Kidney (tissue), 14 donors: ENCODE data around the gene TNS3. TPM values are rescaled to one million over a fixed set of nuclear protein-coding genes. Genes with fewer than 3 reads are reported as not detected.
A peak's percentile ranks its signal among the peaks of the same experiment; 100 is the strongest.

ENCODE experiments used
- DNase-seq, 5 donors: peaks; one replicate each; pipeline ENCODE4 v3.0.0-alpha.2; 2013 to 2020
- FAIRE-seq: peaks from 2 replicates; lab custom pipeline; 2012; peaks lifted over from hg19 to GRCh38; lab: Jason Lieb, UNC
- H3K27ac ChIP-seq, 2 donors: one replicate each; pipeline ENCODE4 v1.7.0; 2013; ENCODE audit warnings: low read depth in 2 of 2, low read length in 2 of 2, inconsistent platforms in 1 of 2
- H3K27me3 ChIP-seq: one replicate; pipeline ENCODE4 v1.7.1; 2013; ENCODE audit warnings: low read length, inconsistent platforms; ENCODE audit not compliant: control insufficient read depth, insufficient read depth
- H3K36me3 ChIP-seq, 3 donors: one replicate each; pipeline versions ENCODE4 v1.7.0 to v1.7.1; 2013; ENCODE audit warnings: low read length in 3 of 3, control low read depth in 1 of 3, inconsistent platforms in 1 of 3; ENCODE audit not compliant: insufficient read depth in 3 of 3, control insufficient read depth in 2 of 3
- H3K4me1 ChIP-seq, 3 donors: one replicate each; pipeline versions ENCODE4 v1.7.0 to v1.7.1; 2013; ENCODE audit warnings: low read length in 3 of 3, inconsistent platforms in 1 of 3, low read depth in 1 of 3; ENCODE audit not compliant: control insufficient read depth in 2 of 3, insufficient read depth in 2 of 3
- H3K4me3 ChIP-seq, 3 donors: one replicate each; pipeline versions ENCODE4 v1.7.0 to v1.8.1; 2013; ENCODE audit warnings: low read length in 3 of 3, control low read depth in 1 of 3, inconsistent platforms in 1 of 3
- H3K9ac ChIP-seq, 3 donors: one replicate each; pipeline versions ENCODE4 v1.7.0 to v1.7.1; 2013; ENCODE audit warnings: low read length in 3 of 3, control low read depth in 1 of 3, inconsistent platforms in 1 of 3
- H3K9me3 ChIP-seq, 3 donors: one replicate each; pipeline versions ENCODE4 v1.7.0 to v1.7.1; 2013; ENCODE audit warnings: low read length in 3 of 3, control low read depth in 1 of 3, inconsistent platforms in 1 of 3; ENCODE audit not compliant: control insufficient read depth in 2 of 3, insufficient read depth in 1 of 3
- intact Hi-C: fragments of 100-400 bp; cut with DNase I; formaldehyde crosslinking; loops from one replicate; pipeline ENCODE4 v1.11.1; 2022
- polyA plus RNA-seq: library from polyadenylated mRNA; stranded (reverse); fragments of 350-450 nt; fragmentation: Illumina TruSeq; extraction: RNeasy Lipid Tissue Mini Kit (QIAGEN cat#74804); gene quantifications from one replicate; pipeline ENCODE4 v1.2.3, GENCODE V29; 2014; ENCODE audit warnings: low read depth, low replicate concordance; ENCODE audit not compliant: insufficient read depth
- total RNA-seq: library from RNA; stranded (reverse); fragmentation: NEBNext Ultra II Directional; extraction: Animal tissue kit (Norgen Biotek cat#: 25700); gene quantifications from one replicate; pipeline ENCODE4 v1.2.1, GENCODE V29; 2021
- TF ChIP-seq, protein P1 (sequence below): IDR thresholded peaks from 3 replicates; pipeline ENCODE4 v1.5.1; 2012; ENCODE audit warnings: mild to moderate bottlenecking, moderate library complexity, borderline replicate concordance; ENCODE audit not compliant: insufficient read depth; ENCODE audit errors: extremely low read depth
- donor health status: control.
- donor health status: control.
- donor health status: control.
- donor health status: control.
- donor health status: control.
- donor health status: DM: yes; HTN: yes; CAD: no.
- donor health status: Normal renal cell carcinoma (clear cell type).

TNS3 gene
- total and polyA plus RNA-seq, 2 donors from 2014 or later = 38.4 to 198 TPM

DNA sequence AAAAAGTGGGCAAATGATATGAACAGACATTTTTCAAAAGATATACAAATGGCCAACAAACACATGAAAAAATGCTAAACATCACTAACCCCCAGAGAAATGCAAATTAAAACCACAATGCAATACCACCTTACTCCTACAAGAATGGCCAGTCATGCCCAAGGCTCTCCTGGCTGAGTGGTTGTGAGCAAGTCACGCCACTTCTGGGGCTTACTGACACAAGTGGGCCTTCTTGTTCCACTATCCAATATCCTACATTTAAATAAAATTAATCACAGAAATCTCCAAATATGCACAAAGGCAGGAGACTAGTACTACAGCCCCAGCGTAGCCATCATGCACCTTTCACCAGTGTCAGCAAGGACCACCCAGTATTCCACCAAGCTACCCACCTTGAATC, 181.9 kb downstream of the TNS3 start:
- Histone ChIP-seq H3K9me3 (no peaks in the 10 kb centered on the region), H3K4me3 (no peak overlapping the region), H3K27me3 (no peaks in the 10 kb centered on the region), H3K27ac (no peak overlapping the region), H3K4me1 (peaks cover 0 to 11% (median 4%) of the 10 kb centered on the region in 3 donors), H3K36me3 (peaks cover 5 to 50% (median 25%) of the 10 kb centered on the region in 3 donors), H3K9ac (no peak overlapping the region)
- DNase-seq = no peak
- TF ChIP-seq, protein P1, sequence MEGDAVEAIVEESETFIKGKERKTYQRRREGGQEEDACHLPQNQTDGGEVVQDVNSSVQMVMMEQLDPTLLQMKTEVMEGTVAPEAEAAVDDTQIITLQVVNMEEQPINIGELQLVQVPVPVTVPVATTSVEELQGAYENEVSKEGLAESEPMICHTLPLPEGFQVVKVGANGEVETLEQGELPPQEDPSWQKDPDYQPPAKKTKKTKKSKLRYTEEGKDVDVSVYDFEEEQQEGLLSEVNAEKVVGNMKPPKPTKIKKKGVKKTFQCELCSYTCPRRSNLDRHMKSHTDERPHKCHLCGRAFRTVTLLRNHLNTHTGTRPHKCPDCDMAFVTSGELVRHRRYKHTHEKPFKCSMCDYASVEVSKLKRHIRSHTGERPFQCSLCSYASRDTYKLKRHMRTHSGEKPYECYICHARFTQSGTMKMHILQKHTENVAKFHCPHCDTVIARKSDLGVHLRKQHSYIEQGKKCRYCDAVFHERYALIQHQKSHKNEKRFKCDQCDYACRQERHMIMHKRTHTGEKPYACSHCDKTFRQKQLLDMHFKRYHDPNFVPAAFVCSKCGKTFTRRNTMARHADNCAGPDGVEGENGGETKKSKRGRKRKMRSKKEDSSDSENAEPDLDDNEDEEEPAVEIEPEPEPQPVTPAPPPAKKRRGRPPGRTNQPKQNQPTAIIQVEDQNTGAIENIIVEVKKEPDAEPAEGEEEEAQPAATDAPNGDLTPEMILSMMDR = no peak
- no peak for FAIRE-seq
- intact Hi-C loops = no loop called here

DNA sequence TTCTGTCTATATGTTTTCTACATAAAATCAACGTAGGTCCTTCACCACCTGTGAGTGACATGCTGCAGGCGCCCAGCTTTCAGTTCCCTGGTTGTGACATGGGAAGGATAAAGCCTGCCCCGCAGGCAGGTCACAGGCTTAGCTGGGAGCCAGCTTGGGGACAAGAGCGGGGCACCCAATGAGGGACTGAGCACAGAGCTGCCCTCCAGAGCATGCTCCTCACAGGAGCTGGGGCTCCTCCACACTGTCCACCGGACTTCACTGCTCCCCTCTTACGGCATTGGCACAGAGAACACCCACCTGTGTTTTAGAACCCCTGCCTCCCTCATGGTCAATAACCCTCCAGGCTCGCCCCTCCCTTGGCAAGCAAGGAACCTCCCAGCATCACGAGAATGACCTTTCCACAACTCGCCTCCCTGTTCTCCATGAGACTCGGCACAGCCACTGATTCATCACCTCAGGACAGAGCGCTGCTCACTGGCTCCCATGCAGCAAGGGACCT, 187.1 kb downstream of the TNS3 start:
- no peak overlapping the region for H3K9ac ChIP-seq
- no peak overlapping the region for H3K4me3 ChIP-seq
- peaks cover 14 to 82% (median 41%) of the 10 kb centered on the region in 3 donors for H3K36me3 ChIP-seq
- H3K27me3 ChIP-seq = no peaks in the 10 kb centered on the region
- FAIRE-seq (no peak), DNase-seq (peak in 1 of 5 donors; percentile 16)
- no peak overlapping the region for H3K27ac ChIP-seq
- H3K4me1 ChIP-seq = no peaks in the 10 kb centered on the region
- intact Hi-C loops = no loop called here
- no peaks in the 10 kb centered on the region for H3K9me3 ChIP-seq
- TF ChIP-seq, protein P1 = no peak

DNA sequence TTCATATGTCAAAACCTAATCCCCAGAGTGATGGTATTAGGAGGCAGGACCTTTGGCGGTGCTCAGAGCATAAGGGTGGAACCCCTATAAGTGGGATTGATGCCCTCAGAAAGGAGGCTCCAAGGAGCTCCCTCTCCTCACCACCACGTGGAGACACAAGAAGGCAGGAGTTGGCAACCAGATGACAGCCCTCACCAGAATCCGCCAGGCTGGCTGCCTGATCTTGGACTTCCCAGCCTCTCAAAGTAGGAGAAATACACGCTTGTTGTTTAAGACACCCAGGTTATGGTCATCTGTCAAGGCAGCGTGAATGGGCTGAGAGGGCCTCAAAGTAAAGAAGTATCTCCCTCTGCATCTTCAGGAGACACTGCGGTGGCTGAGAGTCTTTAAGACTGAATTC, 187.7 kb downstream of the TNS3 start:
- H3K4me1 ChIP-seq = no peaks in the 10 kb centered on the region
- DNase-seq = no peak
- H3K9me3 ChIP-seq = no peaks in the 10 kb centered on the region
- H3K36me3 ChIP-seq = peaks cover 14 to 87% (median 42%) of the 10 kb centered on the region in 3 donors
- H3K27ac ChIP-seq = no peak overlapping the region
- H3K9ac ChIP-seq = no peak overlapping the region
- FAIRE-seq = no peak
- intact Hi-C loops = no loop called here
- H3K27me3 ChIP-seq = no peaks in the 10 kb centered on the region
- H3K4me3 ChIP-seq = no peak overlapping the region
- TF ChIP-seq, protein P1 = no peak

DNA sequence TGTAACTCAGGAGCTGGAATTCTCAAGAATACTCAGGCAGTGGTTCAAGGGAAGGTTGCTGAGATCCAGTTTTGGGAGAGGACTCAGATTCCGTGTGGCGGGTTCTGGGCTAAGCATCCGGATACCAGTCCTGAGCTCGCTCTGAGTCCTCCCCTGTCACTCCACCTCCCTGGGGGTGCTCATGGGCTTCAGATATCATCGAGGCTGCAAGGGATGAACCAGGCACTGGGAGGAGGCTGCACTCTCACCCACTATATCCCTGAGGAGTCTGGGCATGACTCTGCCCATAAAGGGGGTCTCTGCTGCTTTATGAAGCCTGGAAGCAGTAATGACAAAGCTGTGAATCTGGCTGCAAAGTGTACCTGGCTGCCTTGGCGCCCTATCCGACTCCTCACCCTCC, 188.5 kb downstream of the TNS3 start:
- Histone ChIP-seq H3K9me3 (no peaks in the 10 kb centered on the region), H3K27ac (no peak overlapping the region), H3K4me1 (no peaks in the 10 kb centered on the region), H3K36me3 (peaks cover 14 to 84% (median 43%) of the 10 kb centered on the region in 3 donors), H3K9ac (no peak overlapping the region), H3K27me3 (no peaks in the 10 kb centered on the region), H3K4me3 (no peak overlapping the region)
- TF ChIP-seq, protein P1 = no peak
- DNase-seq = peak in 1 of 5 donors; percentile 11
- no peak for FAIRE-seq
- intact Hi-C loops = no loop called here
